ENCODE data around the gene C1S. TPM values are rescaled to one million over a fixed set of nuclear protein-coding genes. Genes with fewer than 3 reads are reported as not detected.
A peak's percentile ranks its signal among the peaks of the same experiment; 100 is the strongest.

Gene C1S
- total and polyA plus RNA-seq, 9 of the 15 experiments (the other 6 are each of a cell fraction or from before 2014, with no cell fraction given), result 0.08 to 0.84 (median 0.27) TPM

DNA sequence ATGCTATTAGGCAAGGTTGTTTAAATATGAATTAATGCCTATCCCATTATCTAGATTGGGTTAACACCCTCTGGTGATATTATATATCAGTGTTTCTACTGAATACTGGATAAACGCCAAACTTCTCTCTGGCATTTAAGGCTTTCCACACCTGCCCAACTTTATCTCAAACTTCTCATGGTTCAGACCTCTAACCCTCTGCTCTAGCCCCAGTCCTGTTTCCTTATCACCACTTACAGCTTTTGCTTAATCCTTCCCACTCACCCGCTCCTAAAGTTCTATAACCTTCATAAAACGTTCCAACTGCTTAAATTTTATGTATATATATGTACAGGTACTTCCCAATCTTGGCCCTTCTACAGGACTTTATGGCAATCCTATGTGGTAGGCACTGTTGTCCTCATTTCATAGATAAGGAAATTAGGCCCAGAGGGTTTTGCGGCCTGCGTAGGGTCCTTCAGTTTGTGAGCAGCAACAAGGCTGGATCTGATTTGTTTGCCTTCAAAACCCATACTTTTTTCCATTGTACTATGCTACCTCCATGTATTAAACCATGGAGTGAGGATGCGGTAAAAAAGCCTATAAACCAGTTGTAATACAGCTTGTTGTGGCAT lies 43.5 kb upstream of the C1S start (continued):
- TF ChIP-seq CHD2 (IDR thresholded peaks at IDR 0.05; ENCODE audit: low read depth, low read length) (no peak), EP300 (IDR thresholded peaks at IDR 0.05; ENCODE audit: low read length) (peak; percentile 66), POLR2AphosphoS5 (IDR thresholded peaks at IDR 0.05; ENCODE audit: control insufficient read depth, insufficient read depth, low read depth, low read length) (peak; percentile 79; the same call in 1 of the 2 replicates), SRSF7 (optimal IDR thresholded peaks at IDR 0.05; ENCODE audit: low read depth, low read length) (no peak), STAT5A (IDR thresholded peaks at IDR 0.05; ENCODE audit: borderline replicate concordance, low read length) (peak; percentile 67; the same call in 1 of the 2 replicates), ARID1B (IDR thresholded peaks at IDR 0.05) (peak; percentile 91), SMARCA4 (IDR thresholded peaks at IDR 0.05) (peak; percentile 81), SRSF3 (IDR thresholded peaks at IDR 0.05; ENCODE audit: insufficient read depth, low read length) (no peak), TCF3 (CRISPR knock-in tag; IDR thresholded peaks at IDR 0.05) (peak; percentile 85)

DNA sequence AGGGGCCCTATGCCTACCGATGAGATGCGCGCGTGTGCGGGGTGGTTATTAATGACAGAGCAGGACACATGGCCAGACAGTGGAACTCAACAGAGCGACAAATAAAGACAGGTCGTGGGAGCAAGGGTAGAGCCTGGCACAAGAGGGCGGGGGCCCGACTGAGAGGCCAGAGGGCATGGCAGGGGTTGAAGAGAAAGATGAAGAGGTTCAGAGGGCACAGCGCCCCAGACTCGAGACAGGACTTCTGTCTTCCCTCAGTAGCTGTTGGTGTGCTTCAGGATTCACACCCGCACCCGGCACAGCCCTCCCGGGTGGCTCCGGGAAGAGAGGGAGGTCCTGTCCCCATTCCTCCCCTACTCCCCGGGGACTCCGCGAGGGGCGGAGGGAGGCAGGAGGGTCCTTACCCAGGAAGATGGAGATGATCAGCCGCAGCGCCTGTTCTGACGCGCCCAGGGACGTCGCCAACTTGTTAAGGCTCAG lies 42.6 kb upstream of the C1S start:
- peaks cover 18% of the 10 kb centered on the region; the same call in 2 of the 3 replicates for H3K36me3 ChIP-seq (ENCODE audit: control insufficient read depth, insufficient read depth, low read length)
- H2AFZ ChIP-seq (ENCODE audit: low read depth, low read length), result peak overlapping the region; percentile 85
- H3K4me1 ChIP-seq (replicated peaks in 1 of 2; ENCODE audit: control insufficient read depth in 2 of 2, insufficient read depth in 2 of 2, low read length in 2 of 2), result peaks cover 9 to 22% of the 10 kb centered on the region in 2 experiments; a peak in 4 of 5 replicates
- H3K9ac ChIP-seq (ENCODE audit: insufficient read depth in 1 of 2, low read depth in 2 of 2, low read length in 2 of 2), result peak overlapping the region; percentile 70 to 94
- FAIRE-seq (peak; percentile 35), ATAC-seq (peak; percentile 50), DNase-seq (ENCODE audit: extremely low read depth in 1 of 4, low spot score in 3 of 4) (peak; percentile 8 to 70 (median 46))
- peaks cover 4% of the 10 kb centered on the region; the same call in 1 of the 2 replicates for H4K20me1 ChIP-seq (replicated peaks; ENCODE audit: control insufficient read depth, insufficient read depth, low read length)
- in situ Hi-C loops (cut with MboI) (no loop called here), intact Hi-C loops (cut with micrococcal nuclease) (loop anchor here (5.0 kb wide), 1 partner anchor 46 kb away; the partner anchor contains the start of genes EMG1 and PHB2)
- H3K27ac ChIP-seq (ENCODE audit: extremely low read depth, low read depth, low read length), result peak overlapping the region; percentile 84
- 3% methylated on average over 9 of the region's 25 CpGs for WGBS (ENCODE audit: insufficient coverage, low coverage, missing lambda C conversion rate)
- peak overlapping the region; percentile 93 for H3K4me2 ChIP-seq (ENCODE audit: insufficient read depth, low read length)
- peaks cover 39% of the 10 kb centered on the region for H3K79me2 ChIP-seq (ENCODE audit: control insufficient read depth, insufficient read depth, low read length)
- H3K27me3 ChIP-seq (ENCODE audit: control insufficient read depth in 2 of 2, insufficient read depth in 2 of 2, low read length in 2 of 2), result no peaks in the 10 kb centered on the region
- H3K9me1 ChIP-seq (ENCODE audit: control insufficient read depth, insufficient read depth, low read length), result no peaks in the 10 kb centered on the region
- BruUV-seq (replicated peaks), result no TSS peak
- POLR2A ChIA-PET, result interaction anchor here (0.6 to 1.9 kb wide), 7 partner anchors 19 to 100 kb away, joined by 3 to 8 read pairs (median 4); no protein-coding TSS in a partner anchor
- CTCF ChIA-PET (ENCODE audit: low intra/inter-chr PET ratio), result no interaction called here
- peak overlapping the region; percentile 85 for H3K4me3 ChIP-seq
- H3K9me3 ChIP-seq (replicated peaks; ENCODE audit: control insufficient read depth, insufficient read depth, low read depth, low read length), result no peaks in the 10 kb centered on the region
- TF ChIP-seq ELF1 (tag; IDR thresholded peaks at IDR 0.05) (0 out of 2 replicates have a peak, but pooled peaks have one; percentile 10), TEAD1 (CRISPR knock-in tag; IDR thresholded peaks at IDR 0.05) (0 out of 4 replicates have a peak, but pooled peaks of 1 of the 2 experiments have one; percentile 30), HDAC1 (IDR thresholded peaks at IDR 0.05) (peak in 1 of 2 experiments; percentile 50; a peak in 1 of 4 replicates), TRIM28 (IDR thresholded peaks at IDR 0.05) (no peak), NFATC3 (IDR thresholded peaks at IDR 0.05) (no peak), ZNF655 (CRISPR knock-in tag; IDR thresholded peaks at IDR 0.05) (no peak), NCOA6 (IDR thresholded peaks at IDR 0.05) (no peak), ARNT (IDR thresholded peaks at IDR 0.05) (no peak), EZH2 (IDR thresholded peaks at IDR 0.05; ENCODE audit: borderline replicate concordance, low read depth, low read length) (no peak)
- TF ChIP-seq, protein P1, sequence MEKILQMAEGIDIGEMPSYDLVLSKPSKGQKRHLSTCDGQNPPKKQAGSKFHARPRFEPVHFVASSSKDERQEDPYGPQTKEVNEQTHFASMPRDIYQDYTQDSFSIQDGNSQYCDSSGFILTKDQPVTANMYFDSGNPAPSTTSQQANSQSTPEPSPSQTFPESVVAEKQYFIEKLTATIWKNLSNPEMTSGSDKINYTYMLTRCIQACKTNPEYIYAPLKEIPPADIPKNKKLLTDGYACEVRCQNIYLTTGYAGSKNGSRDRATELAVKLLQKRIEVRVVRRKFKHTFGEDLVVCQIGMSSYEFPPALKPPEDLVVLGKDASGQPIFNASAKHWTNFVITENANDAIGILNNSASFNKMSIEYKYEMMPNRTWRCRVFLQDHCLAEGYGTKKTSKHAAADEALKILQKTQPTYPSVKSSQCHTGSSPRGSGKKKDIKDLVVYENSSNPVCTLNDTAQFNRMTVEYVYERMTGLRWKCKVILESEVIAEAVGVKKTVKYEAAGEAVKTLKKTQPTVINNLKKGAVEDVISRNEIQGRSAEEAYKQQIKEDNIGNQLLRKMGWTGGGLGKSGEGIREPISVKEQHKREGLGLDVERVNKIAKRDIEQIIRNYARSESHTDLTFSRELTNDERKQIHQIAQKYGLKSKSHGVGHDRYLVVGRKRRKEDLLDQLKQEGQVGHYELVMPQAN (IDR thresholded peaks at IDR 0.05; ENCODE audit: borderline replicate concordance), result peak; percentile 70; the same call in 1 of the 2 replicates

Data from K562 (cell line).